ENCODE data around the gene CREB3L2.

- TF ChIP-seq BHLHE40 (IDR thresholded peaks at IDR 0.05; ENCODE audit: borderline replicate concordance) (no peak), FOXA1 (IDR thresholded peaks at IDR 0.05) (no peak), HDGF (IDR thresholded peaks at IDR 0.05; ENCODE audit: borderline replicate concordance) (no peak), L3MBTL2 (conservative IDR thresholded peaks at IDR 0.05) (no peak), ARNT (IDR thresholded peaks at IDR 0.05) (no peak), NFRKB (IDR thresholded peaks at IDR 0.05) (no peak), SP1 (IDR thresholded peaks at IDR 0.05) (no peak), SUZ12 (IDR thresholded peaks at IDR 0.05) (no peak), LEF1 (IDR thresholded peaks at IDR 0.05; ENCODE audit: borderline replicate concordance) (no peak), TARDBP (IDR thresholded peaks at IDR 0.05) (no peak), CTBP1 (IDR thresholded peaks at IDR 0.05; ENCODE audit: borderline replicate concordance) (no peak)
- TF ChIP-seq, protein P1, sequence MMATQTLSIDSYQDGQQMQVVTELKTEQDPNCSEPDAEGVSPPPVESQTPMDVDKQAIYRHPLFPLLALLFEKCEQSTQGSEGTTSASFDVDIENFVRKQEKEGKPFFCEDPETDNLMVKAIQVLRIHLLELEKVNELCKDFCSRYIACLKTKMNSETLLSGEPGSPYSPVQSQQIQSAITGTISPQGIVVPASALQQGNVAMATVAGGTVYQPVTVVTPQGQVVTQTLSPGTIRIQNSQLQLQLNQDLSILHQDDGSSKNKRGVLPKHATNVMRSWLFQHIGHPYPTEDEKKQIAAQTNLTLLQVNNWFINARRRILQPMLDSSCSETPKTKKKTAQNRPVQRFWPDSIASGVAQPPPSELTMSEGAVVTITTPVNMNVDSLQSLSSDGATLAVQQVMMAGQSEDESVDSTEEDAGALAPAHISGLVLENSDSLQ (IDR thresholded peaks at IDR 0.05), result no peak
Observed at GRCh38 chr7:137966641-137967142, 35.2 kb downstream of the CREB3L2 start.

Measured in HEK293T (cell line).